SIG-M5 treated with dmso at 0.1 percent for 504 hours (cell line): ENCODE data around the gene ARMC9.

ENCODE experiments used
- DNase-seq: peaks from one replicate; lab custom pipeline; 2025; ENCODE audit not compliant: unreplicated experiment; lab: John Stamatoyannopoulos, UW

The ARMC9 gene

GRCh38 chr2:231200805-231201474 lies 2.5 kb downstream of the ARMC9 start:
- DNase-seq = no peak

GRCh38 chr2:231201475-231201814 lies 3.0 kb downstream of the ARMC9 start:
- no peak for DNase-seq

GRCh38 chr2:231203087-231203486 lies 4.7 kb downstream of the ARMC9 start:
- DNase-seq = no peak

GRCh38 chr2:231204146-231204545 lies 5.7 kb downstream of the ARMC9 start:
- no peak for DNase-seq

DNA sequence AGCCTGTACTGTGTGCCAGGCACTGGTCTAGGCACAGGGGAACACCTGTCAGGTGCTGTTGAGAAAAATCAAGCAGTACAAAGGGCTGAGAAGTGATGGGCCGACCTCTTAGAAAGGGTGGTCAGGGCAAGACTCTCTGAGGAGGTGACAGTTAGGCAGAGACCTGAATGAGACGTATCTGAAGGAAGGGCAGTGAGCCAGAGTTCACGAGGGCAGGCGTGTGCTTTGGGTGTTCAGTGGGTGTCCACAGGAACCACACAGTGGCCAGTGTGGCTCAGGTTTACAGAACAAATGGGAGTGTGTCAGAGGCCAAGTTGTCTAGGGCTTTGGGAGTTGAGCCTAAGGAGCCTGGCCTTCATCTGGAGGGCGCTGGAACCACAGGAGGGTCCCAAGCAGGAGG lies 6.2 kb downstream of the ARMC9 start:
- no peak for DNase-seq

- DNase-seq = no peak
These were observed 9.3 kb downstream of the ARMC9 start for GRCh38 chr2:231207734-231208133.

GRCh38 chr2:231210782-231211181 lies 12.4 kb downstream of the ARMC9 start:
- DNase-seq = no peak

GRCh38 chr2:231211486-231211885 lies 13.1 kb downstream of the ARMC9 start:
- no peak for DNase-seq

- no peak for DNase-seq
These were observed 14.0 kb downstream of the ARMC9 start for GRCh38 chr2:231212329-231212845.

DNA sequence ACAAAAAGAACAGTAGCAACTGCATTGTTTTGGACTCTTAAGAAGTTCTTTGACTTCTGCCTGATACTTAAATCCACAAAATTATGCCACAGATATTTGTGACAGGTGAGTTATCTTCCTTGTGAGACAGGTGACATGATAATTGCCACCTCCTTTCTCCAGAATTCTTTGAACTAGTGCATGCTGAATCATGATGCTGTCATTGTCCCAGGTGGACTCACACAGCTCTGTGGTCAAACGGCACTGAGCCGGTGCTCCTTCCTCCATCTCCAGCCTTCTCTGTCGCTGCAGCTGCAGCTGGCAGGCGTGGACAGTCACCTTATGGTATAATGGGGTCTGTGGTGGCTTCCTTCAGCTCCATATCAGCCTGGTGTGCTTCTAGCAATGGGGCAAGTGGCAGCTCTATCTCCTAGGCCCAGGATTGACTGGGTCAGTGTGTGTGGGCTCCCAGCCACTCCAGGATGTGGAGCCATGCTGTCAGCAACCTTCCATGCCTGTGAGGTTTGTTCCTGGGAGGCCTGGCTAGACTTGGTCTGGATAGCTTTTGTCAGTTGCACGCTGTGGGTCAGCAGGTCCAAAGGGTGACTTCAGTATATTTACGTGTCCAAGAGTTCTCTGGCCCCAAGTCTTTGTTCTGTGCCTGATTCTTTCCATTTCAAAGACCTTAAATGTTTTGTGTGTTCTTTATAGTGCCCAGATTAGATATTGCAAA lies 15.7 kb downstream of the ARMC9 start:
- DNase-seq = no peak

DNA sequence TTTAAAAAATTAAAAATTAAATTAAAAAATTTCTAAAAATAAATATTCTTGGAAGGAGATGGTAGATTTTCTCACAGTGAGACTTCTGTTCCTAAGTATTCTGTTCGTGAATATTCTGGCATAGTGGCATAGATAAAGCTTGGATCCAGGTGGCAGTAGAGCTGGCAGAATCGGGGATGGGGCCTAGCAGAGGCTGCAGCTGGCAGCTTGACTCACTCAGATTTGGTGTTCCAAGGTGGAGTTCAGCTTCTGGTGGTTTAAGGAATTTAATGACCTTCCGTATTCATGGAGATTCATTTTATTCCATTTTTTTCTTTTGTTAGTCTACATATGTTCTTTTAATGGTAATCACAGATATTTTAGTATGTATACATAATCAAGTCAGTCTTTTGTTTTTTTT lies 19.9 kb downstream of the ARMC9 start:
- DNase-seq = no peak

GRCh38 chr2:231219289-231219688 lies 20.9 kb downstream of the ARMC9 start:
- DNase-seq = no peak

GRCh38 chr2:231221761-231222160 lies 23.3 kb downstream of the ARMC9 start:
- no peak for DNase-seq

- no peak for DNase-seq
These were observed 24.0 kb downstream of the ARMC9 start for GRCh38 chr2:231222318-231223000.

- DNase-seq = peak; percentile 20
These were observed 24.6 kb downstream of the ARMC9 start for GRCh38 chr2:231223001-231223375.

DNA sequence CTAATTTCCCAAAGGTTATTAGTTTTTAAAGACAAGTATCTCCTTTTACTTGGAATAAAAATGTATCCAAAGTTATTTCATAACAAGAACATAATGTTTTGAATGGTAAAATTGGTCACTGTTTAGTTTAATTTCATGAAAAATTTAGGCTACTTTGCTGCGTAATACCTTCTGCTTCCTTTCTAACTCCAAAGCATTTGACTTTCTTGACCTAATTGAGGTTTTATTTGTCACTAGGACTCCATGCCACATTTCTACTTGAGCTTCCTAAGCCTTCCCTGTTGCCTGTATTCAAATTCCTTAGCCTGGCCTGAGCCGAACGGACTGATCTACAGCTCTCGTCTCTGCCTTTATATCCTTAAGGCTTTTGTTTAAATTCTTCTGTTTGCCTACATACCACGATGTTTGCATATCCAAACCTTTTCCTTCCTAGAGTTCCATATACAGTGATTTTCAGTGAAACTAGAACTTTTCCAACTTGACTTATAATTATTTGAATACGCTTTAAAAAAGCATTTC lies 25.1 kb downstream of the ARMC9 start:
- DNase-seq = no peak

DNA sequence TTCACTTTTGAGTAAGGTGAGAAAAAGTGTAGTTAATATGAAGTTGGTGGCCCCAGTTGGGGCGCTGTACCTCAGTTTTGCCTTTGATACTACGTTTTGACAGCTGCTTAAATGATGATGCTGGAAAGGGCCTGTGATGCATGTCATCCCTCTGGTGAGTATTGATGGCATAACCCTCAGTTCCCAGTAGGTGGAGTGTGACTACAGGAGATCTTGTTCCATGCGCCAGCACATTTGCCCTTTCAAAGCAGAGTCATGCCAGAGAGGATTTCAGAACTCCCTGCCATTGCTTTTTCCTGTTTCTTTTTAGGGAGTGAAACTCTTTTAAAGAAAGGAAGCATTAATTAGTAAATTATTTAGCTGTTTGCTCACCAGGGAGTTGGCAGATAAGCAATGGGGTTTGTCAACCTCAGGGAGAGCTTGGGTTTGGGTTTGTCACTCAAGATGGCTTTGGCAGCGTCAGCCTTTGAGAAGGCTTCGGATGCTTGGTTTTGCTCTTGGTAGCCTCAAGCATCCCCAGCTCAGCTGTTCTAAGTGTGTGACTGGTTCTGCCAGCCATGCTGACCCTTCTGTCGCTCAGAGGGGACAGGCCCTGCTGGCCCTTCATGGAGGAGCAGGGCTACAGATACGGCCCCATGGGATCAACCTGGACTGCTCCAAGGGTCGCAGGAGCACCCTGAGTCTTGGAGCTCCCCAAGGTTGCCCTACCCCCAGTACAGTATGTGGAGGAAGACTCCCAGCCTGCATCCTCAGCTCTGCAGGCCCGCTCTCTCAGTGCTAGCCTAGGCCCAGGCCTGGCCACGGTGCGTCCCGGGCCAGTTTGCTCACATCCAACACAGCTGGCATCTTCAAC lies 29.1 kb downstream of the ARMC9 start:
- DNase-seq = peak; percentile 87

DNA sequence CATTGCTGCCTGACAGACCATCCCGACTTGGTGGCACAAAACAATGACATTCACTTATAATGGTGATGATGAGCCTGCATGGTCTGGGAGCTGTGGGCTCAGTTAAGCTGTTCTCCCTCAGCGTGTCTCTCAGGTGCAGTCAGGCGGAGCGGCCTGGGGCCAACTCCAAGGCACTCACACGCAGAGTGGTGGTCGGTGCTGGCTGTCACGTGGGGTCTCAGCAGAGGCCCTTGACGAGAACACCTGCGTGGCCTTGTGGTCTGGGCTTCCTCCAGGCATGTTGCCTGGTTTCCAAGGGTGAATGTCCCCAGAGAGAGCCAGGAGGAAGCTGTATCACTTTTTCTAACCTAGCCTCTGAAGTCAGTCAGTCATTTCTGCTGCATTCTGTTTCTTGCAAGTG lies 29.8 kb downstream of the ARMC9 start:
- no peak for DNase-seq

- DNase-seq = no peak
These were observed 30.6 kb downstream of the ARMC9 start for GRCh38 chr2:231228974-231229529.

GRCh38 chr2:231235217-231235616 lies 36.8 kb downstream of the ARMC9 start:
- DNase-seq = no peak

GRCh38 chr2:231238689-231239088 lies 40.3 kb downstream of the ARMC9 start:
- DNase-seq = no peak
